GM12874 (cell line): ENCODE measurements around the gene AIP.

ENCODE experiments used
- CTCF ChIP-seq: IDR thresholded peaks from 2 replicates; pipeline ENCODE4 v1.5.1; 2011; ENCODE audit warnings: low read depth, mild to moderate bottlenecking, control low read depth, low read length, moderate library complexity; ENCODE audit not compliant: insufficient read depth

AIP gene

GRCh38 chr11:67452141-67452952 lies 30.5 kb upstream of the AIP start, which contains the start of gene GPR152:
Gene GPR152, minus strand, starts transcription at chr11:67452729. Its CDS starts 5 bp downstream, at chr11:67452724.
- no peak for TF ChIP-seq CTCF

- TF ChIP-seq CTCF: no peak
Observed at GRCh38 chr11:67453816-67454732, 28.8 kb upstream of the AIP start.

- no peak for TF ChIP-seq CTCF
Observed at GRCh38 chr11:67455054-67455453, 27.8 kb upstream of the AIP start, which contains the start of gene CABP4. Gene CABP4, plus strand, starts transcription at chr11:67455354. Its CDS starts 70 bp downstream, at chr11:67455424.

- TF ChIP-seq CTCF: no peak
Observed at GRCh38 chr11:67456068-67456705, 26.6 kb upstream of the AIP start.

- no peak for TF ChIP-seq CTCF
Observed at GRCh38 chr11:67457453-67457852, 25.4 kb upstream of the AIP start.

- TF ChIP-seq CTCF: no peak
Observed at GRCh38 chr11:67458266-67458665, 24.6 kb upstream of the AIP start.

- no peak for TF ChIP-seq CTCF
Observed at GRCh38 chr11:67463186-67463585, 19.6 kb upstream of the AIP start.
